Stimulated activated CD8-positive, alpha-beta memory T cell treated with anti-CD3 and anti-CD28 coated beads, Interleukin-4, amount 100 ng/mL, for 24 hours (primary cell): ENCODE data around the gene CLHC1.
A peak's percentile ranks its signal among the peaks of the same experiment; 100 is the strongest.
"Not testable (repeated sequence)": the region's sequence is repeated elsewhere in the genome, so short reads cannot be mapped to it uniquely, and the experiment has no call there.

Experiments used
- DNase-seq: peaks from one replicate; pipeline ENCODE4 v3.0.0-alpha.2; 2020; ENCODE audit warnings: low read depth

The CLHC1 gene

GRCh38 chr2:55232084-55232862 is at the start of gene CLHC1, which contains the start of gene RPS27A:
CLHC1 (minus strand) TSS chr2:55232293; CDS start chr2:55222411, 9,882 bp downstream.
RPS27A (plus strand) TSS chr2:55232688; CDS start chr2:55232825, 137 bp downstream.
- peak; percentile 90 for DNase-seq

GRCh38 chr2:55280851-55281546 is 48.9 kb upstream of the CLHC1 start:
- DNase-seq: not testable (repeated sequence)

GRCh38 chr2:55279859-55280424 is 47.8 kb upstream of the CLHC1 start:
- DNase-seq: not testable (repeated sequence)

- DNase-seq: not testable (repeated sequence)
Measured at GRCh38 chr2:55279214-55279835, 47.2 kb upstream of the CLHC1 start.

DNA sequence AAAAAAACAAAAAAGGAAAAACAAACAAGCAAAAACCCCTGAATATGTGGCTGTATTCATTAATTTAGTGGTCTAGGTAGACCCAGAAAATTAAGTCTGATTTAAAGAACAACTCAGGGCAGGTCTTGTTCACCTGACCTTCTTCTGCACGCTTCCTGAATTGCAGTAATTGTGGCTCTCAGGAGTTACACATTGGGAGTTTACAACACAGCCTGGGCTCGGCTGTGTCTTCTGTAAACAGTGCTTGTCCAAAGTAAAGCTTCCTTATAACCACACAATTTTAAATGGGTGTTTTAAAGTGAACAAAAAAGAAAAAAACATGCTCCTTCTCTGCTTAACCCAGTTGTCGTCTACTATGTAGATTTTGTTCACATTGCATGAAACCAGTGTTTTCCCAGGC is 45.2 kb upstream of the CLHC1 start:
- DNase-seq: no peak

GRCh38 chr2:55274346-55274745 is 42.3 kb upstream of the CLHC1 start:
- DNase-seq: not testable (repeated sequence)

DNA sequence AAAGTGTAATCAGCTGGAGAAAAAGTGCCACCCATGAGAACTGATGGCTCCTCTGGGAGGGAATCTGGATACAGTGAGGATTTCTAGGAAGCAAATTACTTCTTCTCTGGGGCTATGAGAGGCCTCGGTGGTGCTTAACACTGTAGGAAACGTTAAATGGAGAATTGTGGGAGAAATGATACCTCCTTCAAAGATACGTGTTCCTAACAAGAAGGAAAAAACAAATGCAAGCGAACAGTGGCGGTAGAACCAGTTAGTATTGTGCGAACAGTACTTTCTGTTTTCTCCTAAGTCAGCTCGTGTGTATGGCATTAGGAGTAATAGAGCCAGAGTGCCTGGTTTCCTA is 37.5 kb upstream of the CLHC1 start:
- DNase-seq: no peak

DNA sequence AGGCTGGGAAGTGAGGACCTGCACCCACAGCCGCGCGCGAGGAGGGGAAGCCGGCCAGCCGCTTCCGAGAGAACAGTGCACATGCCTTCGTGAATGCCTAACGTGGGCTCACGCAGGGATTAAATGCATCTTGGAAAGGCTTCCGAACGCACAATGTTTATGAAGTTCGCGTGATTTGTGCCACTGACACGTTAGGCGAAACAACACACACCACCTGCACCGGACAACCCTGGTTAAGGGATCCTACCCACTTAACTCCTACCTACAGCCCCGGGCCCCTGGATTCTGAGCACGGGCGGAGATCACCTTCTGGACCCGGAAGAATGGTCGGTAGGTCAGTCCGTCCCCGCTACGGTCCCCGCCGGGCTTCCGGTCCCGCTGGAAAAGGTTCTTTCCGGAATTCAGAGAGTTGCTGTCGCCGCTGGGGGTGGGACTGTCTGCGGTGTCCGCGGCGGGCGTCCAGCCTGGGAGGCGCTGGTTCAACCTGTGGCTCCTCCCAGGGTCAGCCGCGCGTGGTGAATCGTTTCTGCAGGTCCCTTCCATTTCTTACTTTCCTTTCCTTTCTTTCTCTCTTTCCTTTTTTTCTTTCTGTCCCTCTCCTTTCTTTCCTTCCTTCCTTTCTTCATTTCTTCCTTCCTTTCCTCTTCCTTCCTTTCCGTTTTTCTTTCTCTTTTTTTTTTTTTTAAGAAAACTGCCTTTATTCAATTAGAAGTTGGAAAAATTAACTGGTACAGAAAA is 37.0 kb upstream of the CLHC1 start, which contains the start of gene MTIF2:
Gene MTIF2, minus strand, starts transcription at position 325 of the 738 bp plus-strand sequence. CDS start 5,373 bp downstream, outside the sequence.
- DNase-seq: peak; percentile 91

DNA sequence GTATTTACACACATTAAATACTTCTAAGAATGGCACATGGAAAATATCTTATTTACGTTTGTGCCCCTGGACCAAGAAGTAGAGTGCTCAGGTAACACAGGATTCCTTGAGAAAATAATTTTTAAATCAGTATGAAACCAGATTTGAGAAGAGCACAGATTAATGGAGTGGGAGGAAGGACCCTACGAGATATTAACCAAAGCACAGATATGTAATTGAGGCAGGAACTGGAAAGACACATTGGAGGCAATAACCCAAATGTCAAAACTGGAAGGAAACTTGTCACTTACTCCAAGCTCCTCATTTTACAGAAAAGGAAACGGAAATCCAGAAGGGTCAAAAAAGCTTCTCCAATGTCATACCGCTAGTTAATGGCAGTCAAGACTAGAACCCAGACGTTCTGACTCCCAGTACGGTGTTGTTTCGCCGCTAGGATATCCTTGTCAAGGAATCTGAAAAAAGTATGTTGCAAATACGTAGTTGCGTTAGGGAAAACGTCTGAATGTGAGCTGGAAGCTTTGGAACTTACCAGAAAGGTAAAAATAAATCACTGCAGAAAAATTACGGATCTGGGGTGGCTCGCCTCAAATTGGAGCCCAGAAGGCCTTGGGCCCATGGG is 36.3 kb upstream of the CLHC1 start:
- DNase-seq: no peak

GRCh38 chr2:55259586-55259985 is 27.5 kb upstream of the CLHC1 start:
- DNase-seq: not testable (repeated sequence)

GRCh38 chr2:55252832-55253231 is 20.7 kb upstream of the CLHC1 start:
- DNase-seq: no peak

GRCh38 chr2:55247025-55247424 is 14.9 kb upstream of the CLHC1 start:
- DNase-seq: no peak

DNA sequence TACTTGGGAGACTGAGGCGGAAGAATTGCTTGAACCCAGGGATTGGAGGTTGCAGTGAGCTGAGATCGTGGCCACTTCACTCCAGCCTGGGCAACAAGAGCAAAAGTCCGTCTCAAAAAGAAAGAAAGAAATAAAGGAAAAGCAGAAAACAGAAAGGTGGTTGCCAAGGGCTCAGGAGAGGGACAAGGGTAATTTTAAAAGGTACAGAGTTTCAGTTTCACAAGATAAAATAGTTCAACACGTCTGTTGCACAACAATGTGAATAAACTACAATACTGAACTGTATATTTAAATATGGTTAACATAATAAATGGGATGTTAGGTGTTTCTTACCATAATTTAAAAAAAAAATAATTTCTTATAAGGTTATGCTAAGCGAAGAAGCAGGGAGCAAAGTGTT is 13.3 kb upstream of the CLHC1 start:
- DNase-seq: no peak

- no peak for DNase-seq
Measured at GRCh38 chr2:55242617-55243016, 10.5 kb upstream of the CLHC1 start.

DNA sequence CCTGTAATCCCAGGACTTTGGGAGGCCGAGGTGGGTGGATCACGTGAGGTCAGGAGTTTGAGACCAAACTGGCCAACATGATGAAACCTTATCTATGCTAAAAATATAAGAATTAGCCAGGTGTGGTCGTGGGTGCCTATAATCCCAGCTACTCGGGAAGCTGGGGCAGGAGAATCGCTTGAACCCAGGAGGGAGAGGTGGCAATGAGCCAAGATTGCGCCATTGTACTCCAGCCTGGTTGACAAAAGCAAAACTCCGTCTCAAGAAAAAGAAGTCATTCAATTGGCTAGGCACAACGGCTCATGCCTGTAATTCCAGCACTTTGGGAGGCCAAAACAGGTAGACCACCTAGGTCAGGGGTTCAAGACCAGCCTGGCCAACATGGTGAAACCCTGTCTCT is 9.5 kb upstream of the CLHC1 start:
- not testable (repeated sequence) for DNase-seq

DNA sequence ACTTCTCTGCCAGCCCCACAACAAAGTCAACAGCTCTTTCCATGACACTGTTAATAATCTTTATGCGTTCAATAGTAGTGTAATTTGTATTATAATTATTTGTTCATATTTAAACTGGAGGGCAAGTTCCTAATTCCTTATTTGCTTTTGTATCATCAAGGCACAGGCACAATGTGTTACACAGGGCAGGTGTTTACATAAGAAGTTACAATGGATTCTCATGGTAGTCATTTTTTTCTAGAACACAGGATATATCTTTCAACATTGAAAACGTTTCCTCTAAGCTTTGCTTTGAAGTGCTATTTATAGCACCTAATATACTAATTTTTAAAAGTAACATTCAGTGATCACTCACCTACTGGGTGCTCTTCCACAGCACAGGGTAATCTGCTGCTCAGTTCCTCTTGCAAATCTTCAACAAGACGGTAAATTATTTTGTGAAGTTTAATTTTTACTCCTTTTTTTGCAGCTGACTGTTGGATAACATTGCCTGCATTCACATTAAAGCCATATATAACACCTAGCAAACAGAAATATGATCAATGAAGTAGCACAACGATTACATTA is 7.6 kb upstream of the CLHC1 start:
- DNase-seq: no peak

- DNase-seq: no peak
Measured at GRCh38 chr2:55236992-55237543, 5.0 kb upstream of the CLHC1 start.

GRCh38 chr2:55235724-55236538 is 3.8 kb upstream of the CLHC1 start:
- DNase-seq: no peak

GRCh38 chr2:55233658-55233940 is 1.5 kb upstream of the CLHC1 start:
- no peak for DNase-seq
